Neural progenitor cell (in vitro differentiated cells): ENCODE data around the gene PRDX3.

Source experiments
- EZH2 ChIP-seq: fragments of 200-600 bp; sonication (generic); IDR thresholded peaks from 2 replicates; pipeline ENCODE4 v1.6.1; 2017; ENCODE audit warnings: antibody characterized with exemption, mild to moderate bottlenecking, moderate library complexity
- EZH2phosphoT487 ChIP-seq: fragments of 200-600 bp; sonication (generic); IDR thresholded peaks from 2 replicates; pipeline ENCODE4 v1.6.1; 2017; ENCODE audit warnings: antibody characterized with exemption
- TF ChIP-seq, protein P1 (sequence below): fragments of 200-600 bp; sonication (generic); IDR thresholded peaks from 2 replicates; pipeline ENCODE4 v1.5.1; 2017; ENCODE audit warnings: antibody characterized with exemption, mild to moderate bottlenecking

DNA sequence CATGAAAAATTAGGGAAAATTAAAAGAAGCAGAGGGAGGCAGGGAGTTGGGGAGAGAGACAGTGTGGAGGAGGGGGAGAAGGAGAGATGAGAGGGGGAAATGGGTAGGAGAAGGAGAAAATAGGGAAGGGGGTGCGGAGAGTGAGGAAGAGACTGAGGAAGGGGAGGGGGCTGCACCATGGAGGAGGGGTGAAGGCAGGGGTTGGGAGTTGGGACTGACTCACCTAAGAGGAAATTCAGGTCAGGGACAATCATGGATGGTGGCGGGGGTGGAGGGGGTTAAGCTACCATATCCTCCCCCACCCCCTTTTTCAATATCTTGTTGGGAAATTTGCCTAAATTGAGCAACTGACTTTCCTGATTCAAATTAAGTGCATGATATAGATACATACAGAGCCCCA lies 36.8 kb upstream of the PRDX3 start:
- TF ChIP-seq, protein P1, sequence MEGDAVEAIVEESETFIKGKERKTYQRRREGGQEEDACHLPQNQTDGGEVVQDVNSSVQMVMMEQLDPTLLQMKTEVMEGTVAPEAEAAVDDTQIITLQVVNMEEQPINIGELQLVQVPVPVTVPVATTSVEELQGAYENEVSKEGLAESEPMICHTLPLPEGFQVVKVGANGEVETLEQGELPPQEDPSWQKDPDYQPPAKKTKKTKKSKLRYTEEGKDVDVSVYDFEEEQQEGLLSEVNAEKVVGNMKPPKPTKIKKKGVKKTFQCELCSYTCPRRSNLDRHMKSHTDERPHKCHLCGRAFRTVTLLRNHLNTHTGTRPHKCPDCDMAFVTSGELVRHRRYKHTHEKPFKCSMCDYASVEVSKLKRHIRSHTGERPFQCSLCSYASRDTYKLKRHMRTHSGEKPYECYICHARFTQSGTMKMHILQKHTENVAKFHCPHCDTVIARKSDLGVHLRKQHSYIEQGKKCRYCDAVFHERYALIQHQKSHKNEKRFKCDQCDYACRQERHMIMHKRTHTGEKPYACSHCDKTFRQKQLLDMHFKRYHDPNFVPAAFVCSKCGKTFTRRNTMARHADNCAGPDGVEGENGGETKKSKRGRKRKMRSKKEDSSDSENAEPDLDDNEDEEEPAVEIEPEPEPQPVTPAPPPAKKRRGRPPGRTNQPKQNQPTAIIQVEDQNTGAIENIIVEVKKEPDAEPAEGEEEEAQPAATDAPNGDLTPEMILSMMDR = no peak
- TF ChIP-seq EZH2phosphoT487 (no peak), EZH2 (no peak)
